ENCODE data around the gene ABO.
A peak's percentile ranks its signal among the peaks of the same experiment; 100 is the strongest.
"Not testable (repeated sequence)": the region's sequence is repeated elsewhere in the genome, so short reads cannot be mapped to it uniquely, and the experiment has no call there.

The ABO gene

DNA sequence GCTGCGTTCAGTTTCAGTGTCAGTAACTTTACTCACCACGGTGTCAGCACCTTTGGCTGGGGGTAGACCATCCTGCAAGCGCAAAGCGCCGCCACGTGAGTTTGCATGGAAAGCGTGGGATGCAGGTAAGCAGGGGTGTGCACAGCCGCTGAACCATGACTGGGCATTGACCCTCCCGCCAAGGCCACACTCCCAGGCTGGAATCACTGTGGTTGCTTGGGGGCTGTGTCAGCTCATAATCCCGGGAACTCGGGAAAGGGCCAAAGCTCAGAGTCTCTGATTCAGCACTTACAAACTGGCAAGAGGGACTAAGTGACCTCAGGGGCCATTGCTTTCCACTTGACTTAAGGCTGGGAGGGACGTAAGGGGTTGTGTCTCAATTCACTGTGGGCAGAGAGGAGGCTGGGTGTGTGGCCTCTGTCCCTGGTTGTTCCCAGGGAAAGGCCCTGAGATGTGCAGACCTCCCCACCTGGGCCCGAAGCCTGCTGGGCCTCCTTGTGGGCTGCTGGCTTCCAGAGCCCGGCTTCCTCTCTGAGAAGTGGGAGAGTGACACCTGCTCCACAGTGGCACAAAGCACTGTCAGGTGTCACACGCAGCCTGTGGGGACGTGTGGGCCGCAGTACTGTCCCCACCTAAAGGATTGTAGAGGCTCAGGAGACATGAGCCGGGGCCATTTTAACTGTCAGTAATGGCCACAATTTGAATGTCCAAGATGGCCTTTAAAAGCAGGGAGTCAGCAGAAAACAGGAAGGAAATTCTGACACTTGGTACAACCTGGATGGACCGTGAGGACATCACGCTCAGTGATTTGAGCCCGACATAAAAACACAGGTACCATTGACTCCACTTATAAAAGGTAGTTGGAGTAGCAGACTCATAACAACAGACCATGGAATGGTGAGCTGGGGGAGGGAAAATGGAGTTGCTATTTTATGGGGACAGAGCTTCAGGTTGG is 16.7 kb downstream of the ABO start:
- no peak overlapping the region for H3K27ac Mint-ChIP-seq
- no peaks in the 10 kb centered on the region for H3K36me3 Mint-ChIP-seq
- no peak overlapping the region for H3K4me3 Mint-ChIP-seq
- H3K9me3 Mint-ChIP-seq = no peaks in the 10 kb centered on the region
- H3K4me1 Mint-ChIP-seq = no peaks in the 10 kb centered on the region
- H3K27me3 Mint-ChIP-seq = peaks cover 6% of the 10 kb centered on the region

DNA sequence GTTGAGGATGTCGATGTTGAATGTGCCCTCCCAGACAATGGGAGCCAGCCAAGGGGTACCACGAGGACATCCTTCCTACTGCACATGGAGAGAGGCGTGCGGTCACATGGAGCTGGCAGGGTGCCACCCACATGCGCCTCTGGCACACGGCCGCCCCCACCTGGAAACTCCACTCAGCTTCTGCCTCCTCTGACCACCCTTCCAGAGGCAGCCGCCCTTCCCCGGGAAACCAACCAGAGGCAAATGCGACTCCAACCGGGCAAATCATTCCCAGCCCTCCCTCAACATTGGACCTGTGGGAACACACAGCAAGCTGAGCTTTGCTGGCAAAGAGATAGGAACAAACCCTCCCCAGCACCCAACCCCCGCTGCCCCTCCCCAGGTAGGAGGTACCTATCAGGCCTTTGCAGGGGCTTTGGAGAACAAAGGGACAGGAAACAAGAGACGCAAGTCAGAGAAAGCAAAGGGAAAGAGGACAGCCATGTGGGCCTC is 17.5 kb downstream of the ABO start:
- Mint-ChIP-seq H3K9me3 (no peaks in the 10 kb centered on the region), H3K27me3 (peaks cover 6% of the 10 kb centered on the region), H3K36me3 (no peaks in the 10 kb centered on the region), H3K4me3 (no peak overlapping the region), H3K4me1 (no peaks in the 10 kb centered on the region), H3K27ac (no peak overlapping the region)

DNA sequence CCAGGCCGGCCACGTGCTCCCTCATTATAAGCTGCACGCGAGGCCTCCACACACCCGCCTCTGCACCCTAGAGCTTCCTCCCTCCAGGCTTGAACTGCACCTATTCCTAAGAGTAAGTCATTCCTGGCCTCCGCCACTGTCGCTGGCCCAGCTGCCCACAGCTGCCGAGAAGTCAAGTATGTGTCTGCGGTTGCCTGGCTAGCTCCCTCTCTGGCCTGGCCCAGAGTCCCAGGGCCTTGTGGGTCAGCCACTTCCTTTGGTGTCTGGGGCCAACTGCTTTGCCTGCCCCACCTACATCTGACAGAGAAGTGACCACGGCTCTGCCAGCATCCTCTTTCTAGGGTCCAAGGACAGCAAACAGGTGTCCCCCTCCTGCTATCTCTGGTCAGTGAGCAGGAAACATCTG is 18.3 kb downstream of the ABO start:
- no peaks in the 10 kb centered on the region for H3K9me3 Mint-ChIP-seq
- no peak overlapping the region for H3K4me3 Mint-ChIP-seq
- no peak overlapping the region for H3K27ac Mint-ChIP-seq
- H3K36me3 Mint-ChIP-seq = no peaks in the 10 kb centered on the region
- H3K4me1 Mint-ChIP-seq = no peaks in the 10 kb centered on the region
- H3K27me3 Mint-ChIP-seq = peaks cover 5% of the 10 kb centered on the region

DNA sequence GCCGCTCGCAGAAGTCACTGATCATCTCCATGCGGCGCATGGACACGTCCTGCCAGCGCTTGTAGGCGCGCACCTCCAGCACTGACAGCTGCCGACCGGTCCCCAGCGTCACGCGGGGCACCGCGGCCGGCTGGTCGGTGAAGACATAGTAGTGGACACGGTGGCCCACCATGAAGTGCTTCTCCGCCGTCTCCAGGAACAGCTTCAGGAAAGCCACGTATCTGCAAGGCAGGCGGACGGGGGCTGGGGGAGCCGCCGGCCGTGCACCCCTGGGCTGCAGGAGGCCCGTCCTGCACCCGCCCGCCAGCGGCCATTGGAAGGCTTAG is 18.9 kb downstream of the ABO start:
- Mint-ChIP-seq H3K9me3 (no peaks in the 10 kb centered on the region), H3K4me3 (no peak overlapping the region), H3K27me3 (peaks cover 5% of the 10 kb centered on the region), H3K36me3 (no peaks in the 10 kb centered on the region), H3K4me1 (no peaks in the 10 kb centered on the region), H3K27ac (no peak overlapping the region)

DNA sequence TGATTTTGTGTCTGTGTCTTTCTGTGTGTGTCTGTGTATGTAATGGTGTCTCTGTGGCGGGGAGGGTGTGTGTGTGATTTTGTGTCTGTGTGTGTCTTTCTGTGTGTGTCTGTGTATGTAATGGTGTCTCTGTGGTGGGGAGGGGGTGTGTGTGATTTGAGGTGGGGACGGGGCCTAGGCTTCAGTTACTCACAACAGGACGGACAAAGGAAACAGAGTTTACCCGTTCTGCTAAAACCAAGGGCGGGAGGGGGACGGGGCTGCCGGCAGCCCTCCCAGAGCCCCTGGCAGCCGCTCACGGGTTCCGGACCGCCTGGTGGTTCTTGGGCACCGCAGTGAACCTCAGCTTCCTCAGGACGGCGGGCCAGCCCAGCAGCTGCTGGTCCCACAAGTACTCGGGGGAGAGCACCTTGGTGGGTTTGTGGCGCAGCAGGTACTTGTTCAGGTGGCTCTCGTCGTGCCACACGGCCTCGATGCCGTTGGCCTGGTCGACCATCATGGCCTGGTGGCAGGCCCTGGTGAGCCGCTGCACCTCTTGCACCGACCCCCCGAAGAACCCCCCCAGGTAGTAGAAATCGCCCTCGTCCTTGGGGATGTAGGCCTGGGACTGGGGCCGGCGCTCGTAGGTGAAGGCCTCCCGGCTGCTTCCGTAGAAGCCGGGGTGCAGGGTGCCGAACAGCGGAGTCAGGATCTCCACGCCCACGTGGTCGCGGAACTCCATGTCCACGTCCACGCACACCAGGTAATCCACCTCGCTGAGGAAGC is 19.4 kb downstream of the ABO start:
- no peaks in the 10 kb centered on the region for H3K9me3 Mint-ChIP-seq
- no peaks in the 10 kb centered on the region for H3K36me3 Mint-ChIP-seq
- no peak overlapping the region for H3K4me3 Mint-ChIP-seq
- H3K27ac Mint-ChIP-seq = no peak overlapping the region
- H3K4me1 Mint-ChIP-seq = no peaks in the 10 kb centered on the region
- peaks cover 3% of the 10 kb centered on the region for H3K27me3 Mint-ChIP-seq

DNA sequence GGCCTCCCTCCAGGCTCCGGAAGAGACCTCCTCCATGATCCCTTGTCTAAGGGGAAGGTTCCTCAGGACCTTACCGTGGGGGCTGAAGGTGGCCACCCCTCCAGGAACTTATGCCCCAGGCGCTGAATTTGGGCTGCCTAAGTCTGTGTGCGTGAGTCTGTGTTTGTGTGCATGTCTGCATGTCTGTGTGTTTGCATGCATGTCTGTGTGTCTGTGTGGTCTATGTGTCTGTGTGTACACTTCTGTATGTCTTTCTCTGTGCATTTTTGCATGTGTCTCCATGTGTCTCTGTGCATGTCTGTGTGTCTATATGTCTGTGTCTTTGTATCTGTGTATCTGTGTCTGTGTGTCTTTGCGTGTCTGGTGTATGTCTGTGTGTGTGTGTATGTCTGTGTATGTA is 20.5 kb downstream of the ABO start:
- Mint-ChIP-seq H3K27ac (no peak overlapping the region), H3K4me1 (no peaks in the 10 kb centered on the region), H3K4me3 (no peak overlapping the region), H3K36me3 (no peaks in the 10 kb centered on the region), H3K27me3 (no peaks in the 10 kb centered on the region), H3K9me3 (no peaks in the 10 kb centered on the region)

DNA sequence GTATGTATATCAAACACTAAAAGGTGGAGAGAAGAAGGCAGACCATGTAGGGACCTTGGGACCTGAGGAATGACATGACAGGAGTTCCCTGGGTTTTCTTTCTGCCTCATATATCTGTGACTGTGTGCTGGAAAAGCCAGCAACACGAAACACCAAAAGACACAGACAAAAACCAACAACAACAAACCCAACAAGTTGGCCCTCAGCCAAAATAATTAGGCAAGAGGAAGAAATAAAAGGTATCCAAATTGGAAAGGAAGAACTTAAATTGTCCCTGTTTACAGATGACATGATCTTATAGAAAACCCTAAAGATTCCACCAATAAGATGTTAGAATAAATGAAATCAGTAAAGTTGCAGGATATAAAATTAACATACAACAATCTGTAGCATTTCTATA is 21.7 kb downstream of the ABO start:
- no peaks in the 10 kb centered on the region for H3K36me3 Mint-ChIP-seq
- no peak overlapping the region for H3K4me3 Mint-ChIP-seq
- no peaks in the 10 kb centered on the region for H3K4me1 Mint-ChIP-seq
- H3K9me3 Mint-ChIP-seq = no peaks in the 10 kb centered on the region
- no peaks in the 10 kb centered on the region for H3K27me3 Mint-ChIP-seq
- no peak overlapping the region for H3K27ac Mint-ChIP-seq

DNA sequence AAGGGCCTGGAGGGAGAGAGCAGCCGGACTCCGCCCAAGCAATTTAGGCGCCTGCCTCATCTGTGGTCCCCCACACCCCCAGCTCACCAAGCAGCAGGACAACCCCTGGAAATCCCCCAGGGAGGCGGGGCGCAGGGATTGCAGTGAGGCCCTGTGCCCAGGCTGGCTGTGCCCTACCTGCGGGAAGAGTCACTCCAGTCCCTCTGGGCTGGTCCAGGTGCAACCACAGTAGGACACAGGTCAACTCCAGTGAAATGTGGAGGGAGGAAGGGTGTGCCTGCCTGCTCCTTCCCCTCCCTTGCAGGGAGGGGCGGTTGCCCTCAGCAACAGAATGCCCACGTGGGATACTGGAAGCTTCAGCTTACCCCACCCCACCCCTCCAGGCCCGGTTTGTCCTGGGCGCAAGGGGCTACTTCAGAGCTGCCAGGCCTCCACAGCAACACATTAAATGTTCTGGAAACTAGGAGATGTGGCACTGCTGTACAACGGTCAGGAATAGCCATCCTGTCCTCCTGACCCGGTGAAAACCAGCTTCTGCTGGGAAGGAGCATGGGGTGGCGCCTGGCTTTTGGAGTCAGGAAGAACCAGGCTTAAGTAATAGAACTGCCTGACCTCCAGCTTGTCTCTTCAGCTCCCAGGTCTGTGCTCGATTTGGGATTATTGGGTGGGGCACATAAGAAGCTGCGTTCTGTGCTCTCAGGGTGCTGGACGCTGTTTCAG is 22.5 kb downstream of the ABO start:
- Mint-ChIP-seq H3K9me3 (no peaks in the 10 kb centered on the region), H3K27me3 (no peaks in the 10 kb centered on the region)

DNA sequence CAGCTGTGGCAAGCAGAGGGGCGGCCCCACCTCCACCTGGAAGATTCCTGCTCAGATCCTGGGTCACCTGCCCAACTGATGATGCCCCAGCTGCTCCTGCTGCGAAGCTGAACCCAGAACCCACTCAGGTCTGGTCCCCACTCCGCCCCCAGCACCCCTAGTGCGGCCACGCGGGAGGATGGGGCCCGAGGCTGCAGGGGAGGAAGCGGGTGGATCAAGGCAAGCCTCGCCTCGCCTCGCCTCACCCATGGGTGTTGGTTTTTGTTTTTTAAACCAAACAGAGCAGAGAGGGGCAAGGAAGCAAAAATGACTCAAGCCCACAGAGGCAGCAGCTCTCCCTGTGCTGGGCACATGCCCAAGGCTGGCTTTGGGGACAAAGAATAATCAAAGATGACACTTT is 23.2 kb downstream of the ABO start:
- H3K4me3 Mint-ChIP-seq = no peak overlapping the region

More for the DNA sequence above, 22.5 kb downstream of the ABO start:
- H3K36me3 Mint-ChIP-seq = no peaks in the 10 kb centered on the region
- H3K27ac Mint-ChIP-seq = peak overlapping the region; percentile 48
- no peaks in the 10 kb centered on the region for H3K4me1 Mint-ChIP-seq
- H3K4me3 Mint-ChIP-seq = no peak overlapping the region

DNA sequence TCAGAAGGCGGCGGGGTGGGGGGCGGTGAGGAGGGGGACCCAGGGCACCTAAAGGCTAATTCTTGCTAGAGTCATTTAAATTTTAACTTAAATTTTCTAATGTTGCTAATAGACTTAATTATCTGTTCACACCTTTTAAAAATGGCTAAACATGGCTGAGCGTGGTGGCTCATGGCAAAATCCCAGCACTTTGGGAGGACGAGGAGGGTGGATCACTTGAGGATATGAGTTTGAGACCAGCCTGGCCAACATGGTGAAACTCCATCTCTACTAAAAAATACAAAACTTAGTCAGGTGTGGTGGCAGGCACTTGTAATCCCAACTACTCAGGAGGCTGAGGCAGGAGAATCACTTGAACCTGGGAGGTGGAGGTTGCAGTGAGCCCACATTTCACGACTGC is 23.8 kb downstream of the ABO start:
- H3K4me1 Mint-ChIP-seq, H3K27me3 Mint-ChIP-seq, H3K36me3 Mint-ChIP-seq, H3K4me3 Mint-ChIP-seq, H3K9me3 Mint-ChIP-seq, H3K27ac Mint-ChIP-seq: not testable (repeated sequence)

More for the DNA sequence above, 23.2 kb downstream of the ABO start:
- H3K27me3 Mint-ChIP-seq = no peaks in the 10 kb centered on the region
- H3K27ac Mint-ChIP-seq = no peak overlapping the region
- H3K9me3 Mint-ChIP-seq = no peaks in the 10 kb centered on the region
- no peaks in the 10 kb centered on the region for H3K4me1 Mint-ChIP-seq
- H3K36me3 Mint-ChIP-seq = no peaks in the 10 kb centered on the region

DNA sequence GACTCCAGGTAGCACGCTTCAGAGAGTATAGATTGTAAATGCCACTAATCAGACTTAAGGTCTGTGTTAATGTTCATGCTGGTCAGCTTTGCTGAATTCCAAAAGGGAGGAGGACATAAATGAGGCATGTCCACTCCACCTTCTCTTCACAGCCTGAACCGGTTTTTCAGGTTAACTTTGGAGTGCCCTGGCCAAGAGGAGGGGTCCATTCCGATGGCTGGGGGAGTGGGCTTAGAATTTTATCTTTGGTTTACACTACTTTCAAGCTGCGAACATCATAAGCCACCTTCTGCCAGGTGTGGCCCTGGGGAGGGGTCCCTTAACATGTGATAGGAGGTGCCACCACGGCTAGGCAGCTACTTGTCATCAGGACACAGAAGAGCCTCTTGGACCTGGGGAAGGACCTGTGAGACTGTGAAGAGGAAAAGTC is 24.2 kb downstream of the ABO start:
- H3K36me3 Mint-ChIP-seq = no peaks in the 10 kb centered on the region
- no peak overlapping the region for H3K4me3 Mint-ChIP-seq
- H3K27me3 Mint-ChIP-seq = no peaks in the 10 kb centered on the region
- H3K27ac Mint-ChIP-seq = no peak overlapping the region
- no peaks in the 10 kb centered on the region for H3K9me3 Mint-ChIP-seq
- H3K4me1 Mint-ChIP-seq = no peaks in the 10 kb centered on the region

DNA sequence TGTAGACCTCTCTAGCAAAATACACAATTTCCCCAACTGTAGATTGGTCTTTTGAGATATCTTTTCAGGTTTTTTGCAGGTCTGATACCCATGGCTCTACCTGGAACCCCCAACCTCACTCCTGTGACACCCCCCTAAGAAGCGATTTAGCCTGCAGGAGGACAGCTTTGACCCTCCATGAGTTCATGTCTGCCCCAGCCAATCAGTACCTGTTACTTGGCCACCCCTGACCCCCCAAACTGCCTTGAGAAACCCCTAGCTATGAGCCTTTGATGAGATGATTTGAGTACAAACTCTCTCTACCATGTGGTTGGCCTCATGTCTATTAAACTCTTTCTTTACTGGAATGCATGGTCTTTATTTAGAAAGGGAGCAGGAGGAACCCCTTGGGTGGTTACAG is 25.7 kb downstream of the ABO start:
- Mint-ChIP-seq H3K4me3 (no peak overlapping the region), H3K27ac (no peak overlapping the region), H3K4me1 (no peaks in the 10 kb centered on the region), H3K9me3 (no peaks in the 10 kb centered on the region), H3K27me3 (no peaks in the 10 kb centered on the region), H3K36me3 (no peaks in the 10 kb centered on the region)

DNA sequence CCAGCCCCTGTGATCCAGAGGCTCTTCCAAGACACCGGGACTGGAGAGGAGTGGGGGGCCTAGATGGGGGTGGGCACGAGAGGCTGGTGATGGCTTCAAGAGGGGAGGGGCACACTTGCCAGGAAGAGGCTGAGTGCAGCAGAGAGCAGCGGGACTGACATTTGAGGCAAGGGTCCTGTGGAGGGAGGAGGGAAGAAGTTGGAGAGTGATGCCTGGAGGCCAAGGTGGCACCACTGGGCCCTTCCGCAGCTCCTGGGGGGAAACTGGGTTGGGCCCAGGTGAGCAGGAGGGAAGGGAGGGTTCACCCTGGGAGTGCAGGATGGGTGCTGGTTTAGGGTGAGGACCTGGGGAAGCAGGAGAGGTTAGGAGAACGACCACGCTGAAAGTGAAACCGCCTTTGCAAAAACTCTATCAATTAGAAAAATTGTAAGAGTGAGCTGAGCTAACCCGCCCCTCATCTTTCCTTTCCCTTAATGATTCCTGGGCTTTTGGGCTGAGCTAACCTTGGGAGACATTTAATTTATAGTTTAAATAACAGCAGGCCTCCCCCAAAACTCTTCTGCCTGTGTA is 26.2 kb downstream of the ABO start:
- Mint-ChIP-seq H3K4me1 (no peaks in the 10 kb centered on the region), H3K4me3 (no peak overlapping the region), H3K36me3 (no peaks in the 10 kb centered on the region)

DNA sequence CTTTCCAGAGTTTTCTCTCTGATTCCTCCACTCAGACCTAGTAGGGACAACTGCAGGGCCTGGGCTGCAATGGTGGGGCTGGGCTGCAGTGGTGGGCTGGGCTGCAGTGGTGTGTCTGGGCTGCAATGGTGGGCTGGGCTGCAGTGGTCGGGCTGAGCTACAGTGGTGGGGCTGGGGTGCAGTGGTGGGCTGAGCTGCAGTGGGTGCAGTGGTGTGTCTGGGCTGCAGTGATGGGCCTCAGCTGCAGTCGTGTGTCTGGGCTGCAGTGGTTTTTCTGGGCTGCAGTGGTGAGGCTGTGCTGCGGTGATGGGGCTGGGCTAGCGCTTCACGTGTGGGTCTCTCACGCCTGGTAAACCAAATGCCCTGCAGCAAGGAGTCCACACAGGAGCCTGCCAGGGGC is 27.4 kb downstream of the ABO start:
- Mint-ChIP-seq H3K27me3 (no peaks in the 10 kb centered on the region), H3K27ac (no peak overlapping the region), H3K4me1 (no peaks in the 10 kb centered on the region), H3K4me3 (no peak overlapping the region), H3K36me3 (no peaks in the 10 kb centered on the region), H3K9me3 (no peaks in the 10 kb centered on the region)

More for the DNA sequence above, 26.2 kb downstream of the ABO start:
- no peaks in the 10 kb centered on the region for H3K27me3 Mint-ChIP-seq
- H3K27ac Mint-ChIP-seq = no peak overlapping the region
- no peaks in the 10 kb centered on the region for H3K9me3 Mint-ChIP-seq

DNA sequence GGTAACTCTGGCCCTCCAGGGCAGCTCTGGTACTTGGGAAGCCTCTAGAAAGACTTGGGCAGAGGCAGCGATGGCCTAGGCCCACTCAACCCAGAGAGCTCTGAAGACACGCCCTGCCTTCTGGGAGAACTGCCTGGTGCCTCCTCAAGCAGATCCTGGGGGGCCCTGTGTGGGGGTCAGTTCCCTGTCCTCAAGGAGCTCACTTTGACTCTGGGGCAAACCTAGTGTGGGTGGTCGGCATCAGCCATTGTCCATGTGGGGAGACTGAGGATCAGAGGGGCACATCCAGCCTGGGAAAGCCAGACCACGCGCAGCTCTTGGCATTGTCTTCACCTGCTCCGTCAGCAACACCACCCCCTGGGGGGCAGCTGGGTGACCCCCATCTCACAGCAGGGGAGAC is 28.0 kb downstream of the ABO start:
- H3K4me3 Mint-ChIP-seq = no peak overlapping the region
- no peaks in the 10 kb centered on the region for H3K4me1 Mint-ChIP-seq
- H3K9me3 Mint-ChIP-seq = no peaks in the 10 kb centered on the region
- H3K27me3 Mint-ChIP-seq = peaks cover 1% of the 10 kb centered on the region
- no peaks in the 10 kb centered on the region for H3K36me3 Mint-ChIP-seq
- no peak overlapping the region for H3K27ac Mint-ChIP-seq
